ENCODE measurements around the gene STRN4. TPM values are rescaled to one million over a fixed set of nuclear protein-coding genes. Genes with fewer than 3 reads are reported as not detected.
"Not testable (repeated sequence)": the region's sequence is repeated elsewhere in the genome, so short reads cannot be mapped to it uniquely, and the experiment has no call there.

STRN4 gene
- total RNA-seq, 4 donors from 2014 or later, result 55.1 to 109 (median 81.8) TPM

- no peak for TF ChIP-seq POLR2A (IDR thresholded peaks at IDR 0.05)
- TF ChIP-seq, protein P1, sequence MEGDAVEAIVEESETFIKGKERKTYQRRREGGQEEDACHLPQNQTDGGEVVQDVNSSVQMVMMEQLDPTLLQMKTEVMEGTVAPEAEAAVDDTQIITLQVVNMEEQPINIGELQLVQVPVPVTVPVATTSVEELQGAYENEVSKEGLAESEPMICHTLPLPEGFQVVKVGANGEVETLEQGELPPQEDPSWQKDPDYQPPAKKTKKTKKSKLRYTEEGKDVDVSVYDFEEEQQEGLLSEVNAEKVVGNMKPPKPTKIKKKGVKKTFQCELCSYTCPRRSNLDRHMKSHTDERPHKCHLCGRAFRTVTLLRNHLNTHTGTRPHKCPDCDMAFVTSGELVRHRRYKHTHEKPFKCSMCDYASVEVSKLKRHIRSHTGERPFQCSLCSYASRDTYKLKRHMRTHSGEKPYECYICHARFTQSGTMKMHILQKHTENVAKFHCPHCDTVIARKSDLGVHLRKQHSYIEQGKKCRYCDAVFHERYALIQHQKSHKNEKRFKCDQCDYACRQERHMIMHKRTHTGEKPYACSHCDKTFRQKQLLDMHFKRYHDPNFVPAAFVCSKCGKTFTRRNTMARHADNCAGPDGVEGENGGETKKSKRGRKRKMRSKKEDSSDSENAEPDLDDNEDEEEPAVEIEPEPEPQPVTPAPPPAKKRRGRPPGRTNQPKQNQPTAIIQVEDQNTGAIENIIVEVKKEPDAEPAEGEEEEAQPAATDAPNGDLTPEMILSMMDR (IDR thresholded peaks at IDR 0.05), result no peak
- intact Hi-C loops (cut with DNase I; ENCODE audit: low total_unique reads), result no loop called here
- no peaks in the 10 kb centered on the region for H3K36me3 ChIP-seq
- H3K4me3 ChIP-seq, result no peak overlapping the region
- no peaks in the 10 kb centered on the region for H3K4me1 ChIP-seq
- no peak overlapping the region for H3K27ac ChIP-seq
- no peak for DNase-seq
- no peaks in the 10 kb centered on the region for H3K27me3 ChIP-seq
- no peaks in the 10 kb centered on the region for H3K9me3 ChIP-seq
These were observed 15.2 kb upstream of the STRN4 start for GRCh38 chr19:46761418-46761831.

GRCh38 chr19:46760897-46761296, 14.6 kb upstream of the STRN4 start:
- H3K4me1 ChIP-seq; H3K36me3 ChIP-seq; H3K9me3 ChIP-seq; H3K4me3 ChIP-seq; H3K27me3 ChIP-seq; DNase-seq; intact Hi-C loops (cut with DNase I; ENCODE audit: low total_unique reads): not testable (repeated sequence)
- peak overlapping the region in 1 of 2 donors; percentile 35 for H3K27ac ChIP-seq

DNA sequence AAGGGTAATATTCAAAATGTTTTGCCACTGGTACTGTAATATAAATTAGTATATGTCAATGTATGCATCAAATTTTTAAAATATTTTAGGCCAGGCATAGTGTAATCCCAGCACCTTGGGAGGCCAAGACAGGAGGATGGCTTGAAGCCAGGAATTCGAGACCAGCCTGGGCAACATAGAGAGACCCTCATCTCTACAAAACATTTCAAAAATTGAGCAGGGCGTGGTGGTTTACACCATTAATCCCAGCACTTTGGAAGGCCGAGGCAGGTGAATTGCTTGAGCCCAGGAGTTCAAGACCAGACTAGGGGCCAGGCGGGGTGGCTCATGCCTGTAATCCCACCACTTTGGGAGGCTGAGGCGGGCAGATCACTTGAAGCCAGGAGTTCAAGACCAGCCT, 14.1 kb upstream of the STRN4 start:
- H3K36me3 ChIP-seq, result no peaks in the 10 kb centered on the region
- peaks cover 0 to 1% of the 10 kb centered on the region in 2 donors for H3K4me1 ChIP-seq
- TF ChIP-seq, protein P1 (IDR thresholded peaks at IDR 0.05), result no peak
- no peak for TF ChIP-seq POLR2A (IDR thresholded peaks at IDR 0.05)
- H3K27me3 ChIP-seq, result no peaks in the 10 kb centered on the region
- no peak overlapping the region for H3K4me3 ChIP-seq
- H3K27ac ChIP-seq, result peak overlapping the region; percentile 35 to 41
- DNase-seq, result no peak
- H3K9me3 ChIP-seq, result no peaks in the 10 kb centered on the region
- intact Hi-C loops (cut with DNase I; ENCODE audit: low total_unique reads), result no loop called here

- H3K4me3 ChIP-seq, result no peak overlapping the region
- peak; percentile 65 to 71 for DNase-seq
- H3K4me1 ChIP-seq, result peaks cover 0 to 4% of the 10 kb centered on the region in 2 donors
- H3K27me3 ChIP-seq, result no peaks in the 10 kb centered on the region
- no peaks in the 10 kb centered on the region for H3K9me3 ChIP-seq
- peak overlapping the region; percentile 41 to 46 for H3K27ac ChIP-seq
- intact Hi-C loops (cut with DNase I; ENCODE audit: low total_unique reads), result loop anchor here (5.0 kb wide), 1 partner anchor 82 kb away; no protein-coding TSS in a partner anchor
- TF ChIP-seq, protein P1 (IDR thresholded peaks at IDR 0.05), result no peak
- TF ChIP-seq POLR2A (IDR thresholded peaks at IDR 0.05), result no peak
- no peaks in the 10 kb centered on the region for H3K36me3 ChIP-seq
These were observed 13.6 kb upstream of the STRN4 start for GRCh38 chr19:46759817-46760333.

DNA sequence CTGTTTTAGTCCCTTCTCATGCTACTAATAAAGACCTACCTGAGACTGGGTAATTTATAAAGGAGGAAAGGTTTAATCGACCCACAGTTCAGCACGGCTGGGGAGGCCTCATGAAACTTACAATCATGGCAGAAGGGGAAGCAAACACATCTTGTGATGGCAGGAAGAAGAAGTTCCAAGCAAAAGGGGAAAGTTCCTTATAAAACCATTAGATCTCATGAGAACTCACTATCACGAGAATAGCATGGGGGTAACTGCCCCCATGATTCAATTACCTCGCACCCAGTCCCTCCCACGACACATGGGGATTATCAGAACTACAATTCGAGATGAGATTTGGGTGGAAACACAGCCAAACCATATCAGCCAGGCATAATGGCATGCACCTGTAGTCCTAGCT, 13.0 kb upstream of the STRN4 start:
- no peaks in the 10 kb centered on the region for H3K36me3 ChIP-seq
- H3K4me3 ChIP-seq, result no peak overlapping the region
- H3K27me3 ChIP-seq, result no peaks in the 10 kb centered on the region
- peaks cover 0 to 4% of the 10 kb centered on the region in 2 donors for H3K4me1 ChIP-seq
- TF ChIP-seq POLR2A (IDR thresholded peaks at IDR 0.05), result no peak
- TF ChIP-seq, protein P1 (IDR thresholded peaks at IDR 0.05), result no peak
- intact Hi-C loops (cut with DNase I; ENCODE audit: low total_unique reads), result loop anchor here (5.0 kb wide), 1 partner anchor 83 kb away; no protein-coding TSS in a partner anchor
- no peaks in the 10 kb centered on the region for H3K9me3 ChIP-seq
- DNase-seq, result no peak
- peak overlapping the region in 1 of 2 donors; percentile 46 for H3K27ac ChIP-seq

DNA sequence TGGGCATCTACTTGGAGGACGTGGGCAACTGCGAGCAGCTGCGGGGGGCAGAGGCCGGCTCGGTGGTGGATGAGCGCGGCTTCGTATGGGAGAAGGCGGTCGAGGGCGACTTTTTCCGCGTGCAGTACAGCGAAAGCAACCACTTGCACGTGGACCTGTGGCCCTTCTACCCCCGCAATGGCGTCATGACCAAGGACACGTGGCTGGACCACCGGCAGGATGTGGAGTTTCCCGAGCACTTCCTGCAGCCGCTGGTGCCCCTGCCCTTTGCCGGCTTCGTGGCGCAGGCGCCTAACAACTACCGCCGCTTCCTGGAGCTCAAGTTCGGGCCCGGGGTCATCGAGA, 10.3 kb upstream of the STRN4 start:
- intact Hi-C loops (cut with DNase I; ENCODE audit: low total_unique reads), result loop anchor here (5.0 kb wide), 1 partner anchor 86 kb away; no protein-coding TSS in a partner anchor

More for the DNA sequence above, 10.3 kb upstream of the STRN4 start:
- no peak for DNase-seq
- no peak overlapping the region for H3K4me3 ChIP-seq
- H3K9me3 ChIP-seq, result no peaks in the 10 kb centered on the region
- H3K36me3 ChIP-seq, result no peaks in the 10 kb centered on the region
- no peak for TF ChIP-seq POLR2A (IDR thresholded peaks at IDR 0.05)
- no peaks in the 10 kb centered on the region for H3K27me3 ChIP-seq
- peaks cover 0 to 4% of the 10 kb centered on the region in 2 donors for H3K4me1 ChIP-seq
- H3K27ac ChIP-seq, result no peak overlapping the region

All from uterus (tissue), 4 donors.